Activated CD4-positive, alpha-beta T cell treated with anti-CD3 and anti-CD28 coated beads for 36 hours (primary cell): ENCODE measurements around the gene MPP2. TPM values are rescaled to one million over a fixed set of nuclear protein-coding genes. Genes with fewer than 3 reads are reported as not detected.
"Not testable (repeated sequence)": the region's sequence is repeated elsewhere in the genome, so short reads cannot be mapped to it uniquely, and the experiment has no call there.

Source experiments
- ATAC-seq: fragments of 200-7000 bp; cut with Tn5 transposase; one replicate; pipeline ENCODE4 v1.10.0; 2021; ENCODE audit warnings: mild to moderate bottlenecking, moderate library complexity
- CTCF ChIA-PET: fragments of 350-600 bp; sonication (Branson Sonifier 250); formaldehyde crosslinking; loops from one replicate; lab custom pipeline; 2021; ENCODE audit warnings: antibody characterized with exemption; lab: Charles Lee
- POLR2A ChIA-PET: fragments of 350-600 bp; sonication (Branson Sonifier 250); formaldehyde crosslinking; loops from one replicate; lab custom pipeline; 2021; ENCODE audit warnings: antibody characterized with exemption, inconsistent platforms; lab: Charles Lee
- DNase-seq: peaks from one replicate; pipeline ENCODE4 v3.0.0-alpha.2; 2020
- H3K27ac Mint-ChIP-seq: one replicate; pipeline ENCODE4 v1.8.0; 2021; ENCODE audit warnings: mixed read lengths
- H3K27me3 Mint-ChIP-seq: one replicate; pipeline ENCODE4 v1.8.0; 2021; ENCODE audit warnings: mixed read lengths
- H3K36me3 Mint-ChIP-seq: one replicate; pipeline ENCODE4 v1.8.0; 2021; ENCODE audit warnings: low read depth, mixed read lengths
- H3K4me1 Mint-ChIP-seq: one replicate; pipeline ENCODE4 v1.8.0; 2021; ENCODE audit warnings: mixed read lengths
- H3K4me3 Mint-ChIP-seq: one replicate; pipeline ENCODE4 v1.8.0; 2021; ENCODE audit warnings: mild to moderate bottlenecking, moderate library complexity, mixed read lengths
- H3K9me3 Mint-ChIP-seq: one replicate; pipeline ENCODE4 v1.8.0; 2021; ENCODE audit warnings: low read depth, mixed read lengths
- intact Hi-C, 2 experiments: fragments of 100-400 bp; cut with DNase I in 1 of 2; cut with micrococcal nuclease in 1 of 2; formaldehyde crosslinking; loops; one replicate each; pipeline versions ENCODE4 v1.14.2 to v1.15.1; 2022 to 2024; cut with DNase I, micrococcal nuclease
- total RNA-seq, 2 experiments: library from RNA; stranded (reverse); gene quantifications; one replicate each; pipeline ENCODE4 v1.2.3, GENCODE V29; 2021

MPP2 gene
- total RNA-seq, 2 experiments from 2014 or later, result 1.2 to 1.3 TPM

- no peak overlapping the region for H3K4me3 Mint-ChIP-seq
- intact Hi-C loops, result no loop called here
- ATAC-seq, result peak; percentile 63
- H3K9me3 Mint-ChIP-seq, result no peaks in the 10 kb centered on the region
- peaks cover 21% of the 10 kb centered on the region for H3K4me1 Mint-ChIP-seq
- POLR2A ChIA-PET, result no interaction called here
- no peak for DNase-seq
- no peaks in the 10 kb centered on the region for H3K36me3 Mint-ChIP-seq
- CTCF ChIA-PET, result interaction anchor here (0.9 to 7.3 kb wide), 4 partner anchors 16 to 195 kb away, joined by 3 to 42 read pairs (median 19); partner anchors contain the start of genes HDAC5 and PPY
- H3K27ac Mint-ChIP-seq, result no peak overlapping the region
- peaks cover 3% of the 10 kb centered on the region for H3K27me3 Mint-ChIP-seq
Measured at GRCh38 chr17:43928609-43929008, 21.3 kb upstream of the MPP2 start.

GRCh38 chr17:43927929-43928328 is 20.6 kb upstream of the MPP2 start:
- H3K36me3 Mint-ChIP-seq, intact Hi-C loops, H3K27me3 Mint-ChIP-seq, POLR2A ChIA-PET, H3K9me3 Mint-ChIP-seq: not testable (repeated sequence)
- peaks cover 21% of the 10 kb centered on the region for H3K4me1 Mint-ChIP-seq
- peak overlapping the region; percentile 74 for H3K27ac Mint-ChIP-seq
- DNase-seq (peak; percentile 22), ATAC-seq (peak; percentile 85)
- H3K4me3 Mint-ChIP-seq, result peak overlapping the region; percentile 68
- CTCF ChIA-PET, result interaction anchor here (0.9 to 7.3 kb wide), 4 partner anchors 17 to 196 kb away, joined by 3 to 42 read pairs (median 19); partner anchors contain the start of genes HDAC5 and PPY

- ChIA-PET CTCF (interaction anchor here (0.8 to 7.3 kb wide), 4 partner anchors 17 to 78 kb away, joined by 3 to 42 read pairs (median 19); partner anchors contain the start of gene PPY), POLR2A (no interaction called here)
- peak; percentile 52 for ATAC-seq
- Mint-ChIP-seq H3K4me1 (peaks cover 21% of the 10 kb centered on the region), H3K9me3 (no peaks in the 10 kb centered on the region), H3K36me3 (no peaks in the 10 kb centered on the region), H3K4me3 (peak overlapping the region; percentile 68), H3K27me3 (peaks cover 3% of the 10 kb centered on the region), H3K27ac (peak overlapping the region; percentile 74)
- DNase-seq, result peak; percentile 55
- intact Hi-C loops, result no loop called here
Measured at GRCh38 chr17:43927060-43927864, 19.9 kb upstream of the MPP2 start.

- peaks cover 3% of the 10 kb centered on the region for H3K27me3 Mint-ChIP-seq
- intact Hi-C loops, result no loop called here
- ChIA-PET POLR2A (no interaction called here), CTCF (interaction anchor here (0.8 to 7.3 kb wide), 7 partner anchors 11 to 193 kb away, joined by 3 to 42 read pairs (median 8); partner anchors contain the start of genes MPP2 and PPY)
- ATAC-seq (no peak), DNase-seq (no peak)
- no peak overlapping the region for H3K27ac Mint-ChIP-seq
- H3K36me3 Mint-ChIP-seq, result no peaks in the 10 kb centered on the region
- H3K4me1 Mint-ChIP-seq, result peaks cover 21% of the 10 kb centered on the region
- H3K9me3 Mint-ChIP-seq, result no peaks in the 10 kb centered on the region
- H3K4me3 Mint-ChIP-seq, result no peak overlapping the region
Measured at GRCh38 chr17:43924558-43924957, 17.2 kb upstream of the MPP2 start.

GRCh38 chr17:43920500-43921095 is 13.3 kb upstream of the MPP2 start:
- ATAC-seq (no peak), DNase-seq (no peak)
- intact Hi-C loops, result no loop called here
- H3K4me1 Mint-ChIP-seq, result peaks cover 13% of the 10 kb centered on the region
- H3K27me3 Mint-ChIP-seq, result no peaks in the 10 kb centered on the region
- no peak overlapping the region for H3K27ac Mint-ChIP-seq
- no peak overlapping the region for H3K4me3 Mint-ChIP-seq
- CTCF ChIA-PET, result interaction anchor here (0.8 to 2.1 kb wide), 4 partner anchors 11 to 108 kb away, joined by 4 to 8 read pairs (median 4); no protein-coding TSS in a partner anchor
- H3K9me3 Mint-ChIP-seq, result peaks cover 4% of the 10 kb centered on the region
- POLR2A ChIA-PET, result no interaction called here
- H3K36me3 Mint-ChIP-seq, result no peaks in the 10 kb centered on the region

- Mint-ChIP-seq H3K36me3 (no peaks in the 10 kb centered on the region), H3K4me1 (peaks cover 8% of the 10 kb centered on the region), H3K27ac (no peak overlapping the region), H3K9me3 (peaks cover 4% of the 10 kb centered on the region), H3K4me3 (peak overlapping the region; percentile 55), H3K27me3 (no peaks in the 10 kb centered on the region)
- no peak for DNase-seq
- intact Hi-C loops, result no loop called here
- CTCF ChIA-PET, result interaction anchor here (1.0 to 1.3 kb wide), 4 partner anchors 8 to 40 kb away, joined by 3 to 5 read pairs (median 4); no protein-coding TSS in a partner anchor
- peak; percentile 10 for ATAC-seq
- POLR2A ChIA-PET, result no interaction called here
Measured at GRCh38 chr17:43918026-43918389, 10.7 kb upstream of the MPP2 start.

- H3K27ac Mint-ChIP-seq, result no peak overlapping the region
- no peaks in the 10 kb centered on the region for H3K36me3 Mint-ChIP-seq
- POLR2A ChIA-PET, result no interaction called here
- CTCF ChIA-PET, result interaction anchor here (1.0 to 1.3 kb wide), 3 partner anchors 8 to 39 kb away, joined by 3 to 5 read pairs (median 3); no protein-coding TSS in a partner anchor
- intact Hi-C loops, result no loop called here
- peaks cover 8% of the 10 kb centered on the region for H3K4me1 Mint-ChIP-seq
- DNase-seq, result peak; percentile 72
- H3K4me3 Mint-ChIP-seq, result peak overlapping the region; percentile 55
- peak; percentile 82 for ATAC-seq
- H3K9me3 Mint-ChIP-seq, result peaks cover 4% of the 10 kb centered on the region
- no peaks in the 10 kb centered on the region for H3K27me3 Mint-ChIP-seq
Measured at GRCh38 chr17:43917348-43918025, 10.2 kb upstream of the MPP2 start.

- no peak for DNase-seq
- peaks cover 8% of the 10 kb centered on the region for H3K4me1 Mint-ChIP-seq
- intact Hi-C loops, result no loop called here
- H3K4me3 Mint-ChIP-seq, result peak overlapping the region; percentile 55
- no peaks in the 10 kb centered on the region for H3K27me3 Mint-ChIP-seq
- ChIA-PET CTCF (interaction anchor here (0.7 to 1.3 kb wide), 4 partner anchors 9 to 121 kb away, joined by 3 to 5 read pairs (median 4); no protein-coding TSS in a partner anchor), POLR2A (no interaction called here)
- no peaks in the 10 kb centered on the region for H3K36me3 Mint-ChIP-seq
- peaks cover 4% of the 10 kb centered on the region for H3K9me3 Mint-ChIP-seq
- ATAC-seq, result no peak
- H3K27ac Mint-ChIP-seq, result no peak overlapping the region
Measured at GRCh38 chr17:43917016-43917347, 9.6 kb upstream of the MPP2 start.

GRCh38 chr17:43916385-43916784 is 9.0 kb upstream of the MPP2 start:
- Mint-ChIP-seq H3K27me3 (no peaks in the 10 kb centered on the region), H3K4me3 (no peak overlapping the region), H3K27ac (no peak overlapping the region), H3K36me3 (no peaks in the 10 kb centered on the region), H3K4me1 (peaks cover 8% of the 10 kb centered on the region), H3K9me3 (peaks cover 4% of the 10 kb centered on the region)
- intact Hi-C loops, result no loop called here
- ChIA-PET POLR2A (no interaction called here), CTCF (interaction anchor here (0.7 to 1.0 kb wide), 3 partner anchors 9 to 121 kb away, joined by 3 to 4 read pairs (median 3); partner anchors contain the start of gene MPP2)
- ATAC-seq, result no peak
- no peak for DNase-seq

GRCh38 chr17:43915559-43915958 is 8.2 kb upstream of the MPP2 start:
- intact Hi-C loops, result no loop called here

GRCh38 chr17:43914451-43914850 is 7.1 kb upstream of the MPP2 start:
- intact Hi-C loops, result no loop called here
- POLR2A ChIA-PET, result no interaction called here
- DNase-seq (no peak), ATAC-seq (no peak)
- H3K36me3 Mint-ChIP-seq, result no peaks in the 10 kb centered on the region
- H3K27ac Mint-ChIP-seq, result no peak overlapping the region
- H3K9me3 Mint-ChIP-seq, result peaks cover 4% of the 10 kb centered on the region
- no peak overlapping the region for H3K4me3 Mint-ChIP-seq
- H3K27me3 Mint-ChIP-seq, result no peaks in the 10 kb centered on the region
- CTCF ChIA-PET, result interaction anchor here (0.8 to 3.0 kb wide), 7 partner anchors 10 to 82 kb away, joined by 3 to 13 read pairs (median 4); no protein-coding TSS in a partner anchor
- peaks cover 8% of the 10 kb centered on the region for H3K4me1 Mint-ChIP-seq

More at GRCh38 chr17:43915559-43915958, 8.2 kb upstream of the MPP2 start:
- Mint-ChIP-seq H3K27me3 (no peaks in the 10 kb centered on the region), H3K9me3 (peaks cover 4% of the 10 kb centered on the region), H3K36me3 (no peaks in the 10 kb centered on the region), H3K27ac (no peak overlapping the region), H3K4me1 (peaks cover 8% of the 10 kb centered on the region), H3K4me3 (no peak overlapping the region)
- no peak for DNase-seq
- ATAC-seq, result no peak
- POLR2A ChIA-PET, result no interaction called here
- CTCF ChIA-PET, result interaction anchor here (0.6 to 1.0 kb wide), 2 partner anchors 8 to 61 kb away, joined by 3 read pairs; partner anchors contain the start of gene MPP2
